Liver (tissue), 9 donors: ENCODE data around the gene TRIM38. TPM values are rescaled to one million over a fixed set of nuclear protein-coding genes. Genes with fewer than 3 reads are reported as not detected.
"Not testable (repeated sequence)": the region's sequence is repeated elsewhere in the genome, so short reads cannot be mapped to it uniquely, and the experiment has no call there.

Experiments used
- DNase-seq: peaks from one replicate; pipeline ENCODE4 v3.0.0-alpha.2; 2017; ENCODE audit warnings: low spot score
- H3K27ac ChIP-seq, 2 donors: one replicate each; pipeline ENCODE4 v1.7.0; 2013; ENCODE audit warnings: inconsistent platforms in 2 of 2, low read length in 2 of 2, control low read depth in 1 of 2, low read depth in 1 of 2, mild to moderate bottlenecking in 1 of 2
- H3K27me3 ChIP-seq, 4 donors: one replicate each; pipeline versions ENCODE4 v1.6.1 to v1.7.0; 2013; ENCODE audit warnings: low read length in 3 of 4, inconsistent platforms in 1 of 4, mild to moderate bottlenecking in 1 of 4, moderate library complexity in 1 of 4; ENCODE audit not compliant: control insufficient read depth in 4 of 4, insufficient read depth in 4 of 4
- H3K36me3 ChIP-seq, 4 donors: one replicate each; pipeline versions ENCODE4 v1.6.1 to v1.7.0; 2013; ENCODE audit warnings: low read length in 3 of 4, mild to moderate bottlenecking in 3 of 4, low read depth in 1 of 4, moderate library complexity in 1 of 4; ENCODE audit not compliant: control insufficient read depth in 4 of 4, insufficient read depth in 3 of 4
- H3K4me1 ChIP-seq, 4 donors: one replicate each; pipeline versions ENCODE4 v1.6.1 to v1.7.0; 2013; ENCODE audit warnings: low read length in 3 of 4, mild to moderate bottlenecking in 3 of 4, moderate library complexity in 1 of 4; ENCODE audit not compliant: control insufficient read depth in 4 of 4, insufficient read depth in 4 of 4
- H3K4me3 ChIP-seq, 3 donors: one replicate each; pipeline versions ENCODE4 v1.6.1 to v1.7.0; 2013; ENCODE audit warnings: low read length in 3 of 3, control low read depth in 1 of 3, low read depth in 1 of 3, mild to moderate bottlenecking in 1 of 3
- H3K9ac ChIP-seq, 2 donors: one replicate each; pipeline ENCODE4 v1.7.0; 2013; ENCODE audit warnings: low read length in 2 of 2, mild to moderate bottlenecking in 2 of 2, moderate library complexity in 2 of 2, control low read depth in 1 of 2, low read depth in 1 of 2
- H3K9me3 ChIP-seq, 4 donors: one replicate each; pipeline versions ENCODE4 v1.6.1 to v1.7.0; 2013; ENCODE audit warnings: low read length in 3 of 4; ENCODE audit not compliant: control insufficient read depth in 4 of 4
- ATF3 ChIP-seq: IDR thresholded peaks from 2 replicates; pipeline ENCODE4 v1.6.1; 2016; ENCODE audit warnings: antibody characterized with exemption
- CTCF ChIP-seq: fragments of 150-350 bp; IDR thresholded peaks from 2 replicates; pipeline ENCODE4 v1.5.1; 2017; ENCODE audit warnings: improper control_type of control experiment, low read depth, low read length; ENCODE audit not compliant: missing input control
- EGR1 ChIP-seq, 2 donors: IDR thresholded peaks; 2 replicates each; pipeline ENCODE4 v1.6.1; 2016 to 2018; ENCODE audit warnings: antibody characterized with exemption in 2 of 2, low read depth in 2 of 2
- FOXA1 ChIP-seq: IDR thresholded peaks from 2 replicates; pipeline ENCODE4 v1.6.1; 2016; ENCODE audit warnings: antibody characterized with exemption
- FOXA2 ChIP-seq: IDR thresholded peaks from 2 replicates; pipeline ENCODE4 v1.6.1; 2016; ENCODE audit warnings: antibody characterized with exemption
- GABPA ChIP-seq, 2 donors: IDR thresholded peaks in 1 of 2; conservative IDR thresholded peaks in 1 of 2; 2 replicates each; pipeline ENCODE4 v1.6.1; 2016; ENCODE audit warnings: antibody characterized with exemption in 2 of 2, mild to moderate bottlenecking in 1 of 2, moderate library complexity in 1 of 2
- HNF4A ChIP-seq, 2 donors: conservative IDR thresholded peaks; 2 replicates each; pipeline ENCODE4 v1.6.1; 2016; ENCODE audit warnings: antibody characterized with exemption in 2 of 2, mild to moderate bottlenecking in 2 of 2
- HNF4G ChIP-seq: IDR thresholded peaks from 2 replicates; pipeline ENCODE4 v1.6.1; 2016; ENCODE audit warnings: antibody characterized with exemption
- JUND ChIP-seq, 2 donors: IDR thresholded peaks; 2 replicates each; pipeline ENCODE4 v1.6.1; 2016; ENCODE audit warnings: antibody characterized with exemption in 2 of 2
- MAX ChIP-seq: IDR thresholded peaks from 2 replicates; pipeline ENCODE4 v1.6.1; 2016; ENCODE audit warnings: antibody characterized with exemption
- NR2F2 ChIP-seq: IDR thresholded peaks from 2 replicates; pipeline ENCODE4 v1.6.1; 2016; ENCODE audit warnings: antibody characterized with exemption
- RAD21 ChIP-seq, 2 donors: IDR thresholded peaks; 2 replicates each; pipeline ENCODE4 v1.6.1; 2016; ENCODE audit warnings: antibody characterized with exemption in 2 of 2, mild to moderate bottlenecking in 2 of 2
- REST ChIP-seq: IDR thresholded peaks from 2 replicates; pipeline ENCODE4 v1.6.1; 2016; ENCODE audit warnings: antibody characterized with exemption, mild to moderate bottlenecking
- RXRA ChIP-seq, 2 donors: IDR thresholded peaks; 2 replicates each; pipeline ENCODE4 v1.6.1; 2017 to 2018; ENCODE audit warnings: antibody characterized with exemption in 2 of 2, mild to moderate bottlenecking in 1 of 2
- SP1 ChIP-seq: IDR thresholded peaks from 2 replicates; pipeline ENCODE4 v1.6.1; 2018; ENCODE audit warnings: antibody characterized with exemption, mild to moderate bottlenecking
- TAF1 ChIP-seq: conservative IDR thresholded peaks from 2 replicates; pipeline ENCODE4 v1.6.1; 2016; ENCODE audit warnings: antibody characterized with exemption, mild to moderate bottlenecking
- YY1 ChIP-seq: IDR thresholded peaks from 2 replicates; pipeline ENCODE4 v1.6.1; 2016; ENCODE audit warnings: antibody characterized with exemption, mild to moderate bottlenecking
- ZBTB33 ChIP-seq: IDR thresholded peaks from 2 replicates; pipeline ENCODE4 v1.6.1; 2016; ENCODE audit warnings: antibody characterized with exemption
- WGBS: extraction: QIAGEN DNeasy Blood & Tissue Kit; methylation state at CpG from one replicate; pipeline ENCODE4 v1.1.7; 2013; 5-methylcytosine and 5-hydroxymethylcytosine counted together
- polyA plus RNA-seq, 2 donors: library from polyadenylated mRNA; stranded (reverse) in 1 of 2; unstranded in 1 of 2; fragments of 200-250 nt in 1 of 2; fragments of >200 nt in 1 of 2; fragmentation: Nextera tagmentation in 1 of 2; extraction: Ambion mirVana in 1 of 2; gene quantifications; one replicate each; pipeline versions ENCODE4 v1.2.1 to v1.2.3, GENCODE V29; 2013 to 2015
- total RNA-seq, 2 donors: library from RNA; depleted of rRNA; stranded (reverse); fragments of >200 nt; gene quantifications; one replicate each; pipeline ENCODE4 v1.2.3, GENCODE V29; 2014
- donor health status: healthy.
- donor health status: healthy.
- donor health status: healthy.
- donor health status: healthy.
- donor health status: healthy.

Gene TRIM38
- total and polyA plus RNA-seq, 4 donors = 1.5 to 3.9 (median 2.9) TPM

- Histone ChIP-seq H3K4me1 (peaks cover 0 to 4% (median 3%) of the 10 kb centered on the region in 4 donors), H3K9ac (no peak overlapping the region), H3K4me3 (no peak overlapping the region), H3K27me3 (no peaks in the 10 kb centered on the region), H3K9me3 (no peaks in the 10 kb centered on the region), H3K27ac (no peak overlapping the region), H3K36me3 (peaks cover 0 to 8% (median 2%) of the 10 kb centered on the region in 4 donors)
- DNase-seq = no peak
- WGBS = 93% methylated on average over 3 of the region's 3 CpGs
- TF ChIP-seq ATF3 (no peak), HNF4A (conservative IDR thresholded peaks at IDR 0.05) (no peak), RXRA (IDR thresholded peaks at IDR 0.05) (no peak)
These were observed 35.3 kb downstream of the TRIM38 start for GRCh38 chr6:25997921-25998320.

- TF ChIP-seq ZBTB33 = no peak
- no peak for TF ChIP-seq RAD21 (IDR thresholded peaks at IDR 0.05)
- no peak for TF ChIP-seq NR2F2
- TF ChIP-seq SP1 = no peak
- no peak for TF ChIP-seq HNF4A (conservative IDR thresholded peaks at IDR 0.05)
- TF ChIP-seq CTCF = no peak
- no peak for TF ChIP-seq JUND (IDR thresholded peaks at IDR 0.05)
- TF ChIP-seq YY1 = no peak
- no peak for TF ChIP-seq MAX
- no peak for TF ChIP-seq FOXA2
- TF ChIP-seq FOXA1 = no peak
- TF ChIP-seq ATF3 = no peak
- no peak for TF ChIP-seq TAF1
- TF ChIP-seq GABPA (IDR thresholded peaks at IDR 0.05 in 1 of 2, conservative IDR thresholded peaks at IDR 0.05 in 1 of 2) = no peak
- TF ChIP-seq EGR1 (IDR thresholded peaks at IDR 0.05; ENCODE audit: low read depth in 2 of 2) = no peak
- no peak for TF ChIP-seq RXRA (IDR thresholded peaks at IDR 0.05)
- no peak for TF ChIP-seq HNF4G
- no peak for TF ChIP-seq REST
- DNase-seq = no peak
- Histone ChIP-seq H3K27ac (no peak overlapping the region), H3K4me1 (peaks cover 0 to 4% (median 1%) of the 10 kb centered on the region in 4 donors), H3K36me3 (peaks cover 0 to 8% (median 2%) of the 10 kb centered on the region in 4 donors), H3K4me3 (no peak overlapping the region), H3K27me3 (no peaks in the 10 kb centered on the region), H3K9me3 (no peaks in the 10 kb centered on the region), H3K9ac (no peak overlapping the region)
These were observed 35.8 kb downstream of the TRIM38 start for GRCh38 chr6:25998379-25998778.

GRCh38 chr6:25999225-25999624 is 36.6 kb downstream of the TRIM38 start:
- not testable (repeated sequence) for H3K27me3 ChIP-seq
- 94% methylated on average over 2 of the region's 2 CpGs for WGBS

More at GRCh38 chr6:25999225-25999624, 36.6 kb downstream of the TRIM38 start:
- H3K4me3 ChIP-seq, DNase-seq, H3K27ac ChIP-seq, H3K9me3 ChIP-seq, H3K4me1 ChIP-seq, H3K9ac ChIP-seq, H3K36me3 ChIP-seq: not testable (repeated sequence)
